Hematopoietic multipotent progenitor cell treated with erythropoietin and hydrocortisone succinate and interleukin-3 and kit ligand, for 15 days (in vitro differentiated cells): ENCODE results near the gene JARID2.

ENCODE experiments used
- DNase-seq: peaks from one replicate; pipeline ENCODE4 v3.0.0-alpha.2; 2015; ENCODE audit warnings: low spot score

The JARID2 gene

DNA sequence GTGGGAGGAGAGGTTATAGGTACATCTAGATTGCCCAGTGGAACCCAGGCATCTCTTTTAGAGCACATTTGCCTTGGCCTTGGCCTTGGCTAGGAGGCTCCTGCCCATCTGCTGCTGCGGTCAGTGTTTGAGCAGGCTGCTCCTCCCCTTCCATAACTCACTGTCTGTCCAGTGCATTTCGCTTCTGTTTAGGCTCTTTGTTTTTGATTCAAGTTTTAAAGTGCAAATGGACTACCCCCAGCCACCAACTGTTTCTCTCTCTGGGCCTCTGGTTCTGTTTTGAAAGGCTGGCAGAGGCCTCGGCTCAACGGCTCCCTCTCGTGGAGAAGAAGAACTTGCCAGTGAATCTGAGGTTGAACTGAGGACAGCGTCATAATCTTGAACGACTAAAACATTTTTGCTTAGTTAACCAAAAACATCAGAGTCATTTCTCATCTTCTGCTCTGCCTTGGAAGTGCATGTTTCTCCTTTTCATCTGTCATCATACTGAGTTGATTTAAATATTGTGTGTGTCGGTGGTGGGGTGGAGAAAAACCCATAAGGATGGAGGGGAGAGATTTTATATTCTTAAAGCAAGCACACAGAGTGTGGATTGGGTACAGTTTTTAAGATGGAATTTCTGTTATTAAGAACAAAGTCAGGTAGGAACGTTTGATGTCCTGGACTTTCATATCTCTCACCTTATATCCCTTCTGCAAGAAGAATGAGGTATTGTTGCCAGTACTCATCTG is 245.6 kb downstream of the JARID2 start:
- DNase-seq = peak; percentile 81

DNA sequence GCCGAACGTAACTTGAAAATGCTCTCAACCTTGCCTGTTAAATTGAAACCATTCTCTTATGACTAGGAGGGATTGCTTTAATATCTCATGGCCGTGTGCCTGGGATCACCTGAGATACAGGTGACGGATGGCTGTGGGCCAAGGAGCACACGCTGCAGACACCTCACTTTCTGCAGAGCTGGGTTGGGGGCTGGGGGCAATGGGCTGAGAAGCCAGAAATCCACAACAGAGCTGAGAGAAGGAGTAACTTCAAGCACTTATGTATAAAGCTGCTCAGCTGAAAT is 246.1 kb downstream of the JARID2 start:
- DNase-seq = no peak

DNA sequence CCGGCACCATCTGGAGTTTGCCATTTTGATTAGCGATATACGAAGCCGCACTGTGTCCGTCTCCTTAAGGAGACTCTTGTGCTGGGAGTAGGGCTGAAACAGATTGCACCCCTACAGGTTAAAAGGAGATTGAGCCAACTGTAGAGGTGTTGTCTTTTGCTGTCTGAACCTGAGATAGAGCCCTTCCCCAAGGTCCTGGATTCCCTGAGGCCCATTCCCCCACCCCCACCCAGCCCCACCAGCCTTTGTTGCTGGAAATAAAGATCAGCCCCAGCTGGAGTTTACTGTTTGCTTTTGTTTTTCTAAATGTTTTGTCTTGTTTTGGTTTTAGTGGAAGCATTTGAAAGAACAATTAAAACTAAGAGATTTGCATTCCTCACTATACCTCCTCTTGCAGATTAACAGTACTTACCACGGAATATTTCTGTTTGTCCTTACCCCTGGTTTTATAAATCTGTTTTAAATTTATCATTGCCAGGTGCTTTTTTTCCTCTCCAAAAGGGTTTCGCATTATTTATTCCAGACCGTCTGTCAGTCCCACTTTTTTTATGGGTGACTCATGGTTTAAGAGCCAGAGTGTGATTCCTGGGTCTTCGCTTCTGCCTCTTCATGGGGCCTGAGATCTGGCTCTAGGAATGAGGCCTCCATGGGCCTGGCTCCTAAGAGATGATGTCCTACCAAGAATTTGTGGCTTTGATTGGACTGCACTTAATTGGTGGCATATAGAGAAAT is 247.7 kb downstream of the JARID2 start:
- no peak for DNase-seq

DNA sequence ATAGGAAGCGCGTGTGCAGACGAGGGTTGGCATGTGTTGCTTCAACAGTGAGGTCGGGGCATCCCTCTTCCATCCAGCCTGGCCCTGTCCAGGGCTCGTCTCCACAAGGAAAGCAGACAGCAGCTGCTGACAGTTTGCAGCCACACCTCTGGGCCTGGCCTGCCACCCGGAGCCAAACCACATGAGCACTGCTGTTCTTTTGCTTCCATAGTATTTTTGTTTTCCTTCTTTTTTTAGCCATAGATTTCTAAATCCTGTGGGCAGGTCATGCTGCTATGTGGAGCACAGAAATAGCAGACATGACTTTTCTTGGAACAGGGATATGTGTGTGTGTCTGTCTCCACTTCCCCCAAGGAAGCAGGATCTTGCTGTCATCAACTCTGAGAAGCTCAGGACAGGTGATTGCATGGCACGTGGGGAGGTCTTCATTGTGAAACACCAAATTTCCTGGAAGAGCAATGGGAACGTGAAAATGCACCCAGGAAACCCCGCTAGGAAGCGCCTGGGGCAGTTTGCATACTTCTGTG is 249.6 kb downstream of the JARID2 start:
- DNase-seq = no peak

DNA sequence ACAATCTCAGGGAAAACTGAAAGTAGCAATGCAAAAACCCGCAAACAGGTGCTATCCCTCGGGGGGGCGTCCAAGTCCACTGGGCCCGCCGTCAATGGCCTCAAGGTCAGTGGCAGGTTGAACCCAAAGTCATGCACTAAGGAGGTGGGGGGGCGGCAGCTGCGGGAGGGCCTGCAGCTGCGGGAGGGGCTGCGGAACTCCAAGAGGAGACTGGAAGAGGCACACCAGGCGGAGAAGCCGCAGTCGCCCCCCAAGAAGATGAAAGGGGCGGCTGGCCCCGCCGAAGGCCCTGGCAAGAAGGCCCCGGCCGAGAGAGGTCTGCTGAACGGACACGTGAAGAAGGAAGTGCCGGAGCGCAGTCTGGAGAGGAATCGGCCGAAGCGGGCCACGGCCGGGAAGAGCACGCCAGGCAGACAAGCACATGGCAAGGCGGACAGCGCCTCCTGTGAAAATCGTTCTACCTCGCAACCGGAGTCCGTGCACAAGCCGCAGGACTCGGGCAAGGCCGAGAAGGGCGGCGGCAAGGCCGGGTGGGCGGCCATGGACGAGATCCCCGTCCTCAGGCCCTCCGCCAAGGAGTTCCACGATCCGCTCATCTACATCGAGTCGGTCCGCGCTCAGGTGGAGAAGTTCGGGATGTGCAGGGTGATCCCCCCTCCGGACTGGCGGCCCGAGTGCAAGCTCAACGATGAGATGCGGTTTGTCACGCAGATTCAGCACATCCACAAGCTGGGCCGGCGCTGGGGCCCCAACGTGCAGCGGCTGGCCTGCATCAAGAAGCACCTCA is 250.7 kb downstream of the JARID2 start:
- no peak for DNase-seq

DNA sequence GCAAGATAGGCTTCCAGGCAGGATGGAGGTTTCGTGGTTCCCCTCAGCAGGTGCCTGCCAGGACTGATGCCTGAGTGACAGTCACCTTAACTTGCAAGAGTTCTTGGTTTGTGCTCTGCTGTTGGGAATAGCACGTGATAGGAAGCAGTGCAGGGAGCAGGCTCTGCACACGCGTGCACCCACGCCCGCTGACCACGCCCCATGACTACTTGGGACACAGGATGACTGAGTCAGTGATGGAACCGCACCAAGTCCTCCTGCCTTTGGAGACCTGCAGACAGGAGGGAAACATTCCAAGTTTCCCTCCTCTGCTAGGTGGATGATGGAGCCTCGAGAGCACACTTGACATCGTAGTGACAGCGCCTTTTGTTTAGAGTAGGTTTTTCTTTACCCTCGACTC is 252.8 kb downstream of the JARID2 start:
- peak; percentile 66 for DNase-seq

DNA sequence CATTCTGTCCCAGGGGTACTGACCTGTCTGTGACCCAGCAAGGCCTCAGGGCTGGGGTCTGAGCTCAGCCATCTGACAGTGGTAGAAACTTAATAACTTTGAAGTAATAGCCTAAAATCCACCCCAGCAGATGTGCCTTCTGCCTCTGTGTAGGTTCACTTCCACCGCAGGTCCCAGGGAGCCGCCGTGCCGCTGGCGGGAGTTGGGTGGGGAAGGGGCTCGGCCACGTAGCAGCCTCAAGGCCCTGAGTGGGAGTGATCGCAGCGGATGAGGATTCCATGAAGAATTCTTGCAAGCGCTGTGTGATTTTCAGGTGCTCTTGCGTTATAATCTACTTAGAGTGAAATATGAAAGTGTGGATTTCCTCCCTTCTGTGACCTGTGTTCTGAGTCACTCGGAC is 253.3 kb downstream of the JARID2 start:
- DNase-seq = no peak

DNA sequence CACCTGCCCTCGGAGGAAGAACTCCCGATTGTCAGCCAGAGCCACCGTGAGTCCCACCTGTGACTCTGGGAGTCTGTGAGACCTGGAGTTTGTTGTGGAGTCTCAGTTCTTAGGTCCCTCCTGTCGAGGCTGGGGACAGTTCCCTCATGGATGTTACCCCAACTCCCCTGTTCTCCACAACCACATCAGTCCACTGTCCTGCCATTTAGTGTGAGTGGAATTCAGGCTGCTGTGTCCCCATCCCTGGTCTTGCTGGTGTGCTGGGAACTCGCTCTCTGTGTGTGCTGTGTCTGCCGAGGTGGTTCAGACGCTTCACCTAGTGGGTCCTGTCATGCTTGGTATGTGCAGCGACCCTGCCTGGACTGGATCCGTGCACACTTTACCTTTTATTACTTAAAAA is 253.7 kb downstream of the JARID2 start:
- DNase-seq = no peak

DNA sequence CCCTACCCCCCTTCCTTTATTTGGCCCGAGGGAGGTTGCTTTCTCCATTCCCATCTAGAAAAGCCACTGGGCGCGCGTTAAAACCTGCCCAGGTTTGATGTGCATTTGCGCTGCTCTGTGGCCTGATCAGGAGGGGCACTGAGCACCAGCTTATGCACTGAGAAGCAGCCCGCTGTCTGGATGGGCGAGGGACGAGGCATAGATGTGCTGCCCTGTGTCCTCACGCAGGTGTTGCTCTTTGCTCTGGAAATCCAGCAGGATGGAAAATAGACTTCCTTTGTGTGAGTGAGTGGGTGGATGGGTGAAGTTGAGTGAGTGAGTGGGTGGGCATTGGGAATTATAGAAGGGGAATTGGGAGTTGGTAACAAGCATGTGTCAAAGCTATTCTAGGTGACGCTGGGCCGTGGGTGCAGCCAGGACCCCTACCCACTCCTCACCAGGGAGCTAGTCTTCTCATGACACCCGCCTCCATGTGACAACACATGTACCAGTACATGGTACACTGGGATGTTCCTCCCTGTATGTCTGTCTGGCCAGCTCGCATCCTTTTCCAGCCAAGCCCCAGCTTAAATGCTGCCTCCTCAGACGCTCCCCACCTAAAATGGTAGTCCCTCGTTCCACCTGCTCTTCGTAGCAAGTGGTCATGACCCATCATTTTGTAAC is 254.3 kb downstream of the JARID2 start:
- DNase-seq = no peak

DNA sequence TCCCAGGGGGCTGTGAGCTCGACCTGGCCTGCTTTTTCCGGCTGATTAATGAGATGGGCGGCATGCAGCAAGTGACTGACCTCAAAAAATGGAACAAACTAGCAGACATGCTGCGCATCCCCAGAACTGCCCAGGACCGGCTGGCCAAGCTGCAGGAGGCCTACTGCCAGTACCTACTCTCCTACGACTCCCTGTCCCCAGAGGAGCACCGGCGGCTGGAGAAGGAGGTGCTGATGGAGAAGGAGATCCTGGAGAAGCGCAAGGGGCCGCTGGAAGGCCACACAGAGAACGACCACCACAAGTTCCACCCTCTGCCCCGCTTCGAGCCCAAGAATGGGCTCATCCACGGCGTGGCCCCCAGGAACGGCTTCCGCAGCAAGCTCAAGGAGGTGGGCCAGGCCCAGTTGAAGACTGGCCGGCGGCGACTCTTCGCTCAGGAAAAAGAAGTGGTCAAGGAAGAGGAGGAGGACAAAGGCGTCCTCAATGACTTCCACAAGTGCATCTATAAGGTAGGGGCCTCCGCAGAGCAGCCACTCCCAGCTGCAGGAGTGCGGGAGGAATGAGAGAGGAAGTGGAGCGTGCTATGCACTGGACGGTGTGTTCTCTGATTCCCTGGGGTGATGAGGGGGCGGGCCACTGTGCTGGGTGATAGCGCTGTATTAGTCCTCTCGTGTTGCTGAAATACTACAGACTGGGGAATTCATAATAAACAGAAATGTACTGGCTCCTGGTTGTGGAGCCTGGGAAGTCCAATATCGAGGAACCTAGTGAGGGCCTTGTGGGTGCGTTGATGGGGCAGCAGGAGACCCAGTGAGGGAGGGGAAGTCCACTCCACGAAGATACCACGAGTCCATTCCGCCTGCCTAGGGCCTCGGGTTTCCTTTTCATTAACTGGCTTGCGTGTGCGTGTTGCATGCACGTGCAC is 255.3 kb downstream of the JARID2 start:
- no peak for DNase-seq

DNA sequence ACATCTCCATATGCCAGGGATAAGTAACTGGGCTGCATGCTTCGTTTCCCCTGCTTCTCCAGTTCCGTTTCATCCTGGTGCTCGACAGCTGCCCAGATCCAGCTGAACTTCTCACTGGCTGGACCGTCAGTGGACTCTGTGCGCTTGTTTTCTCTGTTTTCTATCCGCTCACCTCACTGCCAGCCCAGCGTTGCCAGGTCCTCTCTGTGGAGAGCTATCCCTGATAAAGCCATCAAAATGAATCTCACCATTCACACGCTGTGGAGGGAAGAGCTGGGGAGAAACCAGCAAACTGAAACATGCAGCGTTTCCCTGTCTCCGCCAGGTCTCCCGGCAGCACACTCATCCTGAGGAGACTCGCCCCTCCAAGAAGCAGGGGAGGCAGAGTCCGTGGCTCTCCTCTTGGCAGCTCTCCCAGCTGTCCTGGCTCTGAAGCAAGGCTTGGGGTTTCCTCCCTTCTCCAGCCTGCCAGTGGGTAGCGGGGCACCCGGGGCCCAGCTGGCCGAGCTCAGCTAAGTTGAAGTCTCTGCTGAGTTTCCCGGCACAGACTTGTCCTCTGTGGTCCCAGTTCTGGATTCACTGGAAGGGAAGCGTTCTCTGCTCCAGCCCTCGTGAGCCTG is 256.1 kb downstream of the JARID2 start:
- no peak for DNase-seq

DNA sequence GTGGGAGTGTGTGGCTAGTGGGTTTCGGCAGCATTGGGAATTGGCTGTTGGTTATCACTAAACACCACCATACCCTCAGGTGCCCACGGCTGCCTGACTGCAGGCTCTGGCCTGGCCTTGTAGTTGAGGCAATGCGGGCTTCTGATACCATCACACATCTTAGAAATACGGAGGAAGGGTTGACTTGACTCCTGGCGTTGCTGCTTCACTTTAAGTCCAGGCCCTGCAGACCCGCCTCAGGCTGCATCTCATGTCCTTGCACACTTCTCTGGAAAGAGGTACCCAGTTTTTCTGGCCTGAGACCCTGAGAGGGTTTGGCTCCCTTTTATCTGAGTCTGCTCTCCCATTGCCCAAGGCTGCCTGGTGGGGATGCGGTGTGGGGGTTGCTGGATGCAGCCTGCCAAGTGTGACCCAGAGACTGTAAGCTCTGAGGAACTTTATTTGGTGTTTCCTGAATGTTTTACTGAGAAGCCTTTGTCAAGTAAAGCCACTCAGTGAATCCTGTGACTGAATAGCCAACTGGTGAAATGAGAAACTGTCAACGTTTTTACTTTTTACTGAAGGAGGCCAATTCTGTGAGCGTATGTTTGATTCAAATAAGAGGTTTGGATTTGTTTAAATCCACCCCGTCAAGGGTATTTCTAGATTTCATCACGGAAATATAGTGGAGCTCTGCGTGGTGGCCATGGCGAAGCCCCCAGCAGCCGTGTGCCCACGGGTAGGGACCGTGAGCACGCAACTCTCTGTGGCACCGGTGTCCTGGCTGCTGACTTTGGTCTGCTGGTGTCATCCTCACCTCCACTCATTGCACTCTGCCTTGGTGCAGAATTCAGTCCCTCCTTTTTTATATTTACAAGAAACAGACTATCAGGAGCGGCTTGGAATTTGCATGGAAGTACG is 256.8 kb downstream of the JARID2 start:
- no peak for DNase-seq

DNA sequence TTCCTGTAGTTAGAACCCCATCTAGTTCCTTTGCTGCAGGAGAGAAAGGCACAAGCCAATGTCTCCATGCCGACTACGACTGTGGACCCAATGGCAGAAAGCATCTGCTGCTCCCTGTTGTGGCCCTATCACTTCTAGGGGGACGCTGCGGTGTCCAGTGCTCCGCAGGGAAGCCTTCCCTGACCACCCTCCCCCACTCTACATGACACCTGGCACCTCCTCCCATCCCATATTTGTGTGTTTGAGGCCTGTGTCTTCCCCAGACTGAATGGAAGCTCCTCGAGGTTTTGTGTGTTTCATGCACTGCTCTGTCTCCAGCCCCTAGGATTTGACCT is 257.4 kb downstream of the JARID2 start:
- no peak for DNase-seq

DNA sequence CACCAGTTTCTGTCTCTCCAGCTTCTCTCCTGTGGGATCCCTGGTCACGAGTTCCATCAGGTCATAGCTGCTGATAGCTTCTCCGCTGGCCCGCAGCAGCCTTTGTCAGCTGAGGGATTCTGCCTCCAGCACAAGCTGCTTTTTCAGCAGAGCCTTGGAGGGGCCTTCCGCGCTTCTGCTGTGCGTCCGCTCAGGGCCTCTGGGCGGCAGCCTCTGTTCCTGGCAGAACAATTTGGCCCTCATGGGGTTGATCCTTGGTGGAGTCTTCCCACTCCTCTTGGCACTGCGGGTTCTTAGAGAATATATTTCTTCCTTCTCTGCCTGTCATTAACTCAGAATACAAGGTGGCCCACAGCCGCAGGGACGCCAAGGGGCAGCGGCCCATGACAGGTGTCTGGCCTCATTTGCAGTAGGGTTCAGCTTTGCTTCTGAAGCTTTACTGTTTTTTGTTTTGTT is 258.2 kb downstream of the JARID2 start:
- DNase-seq = no peak

DNA sequence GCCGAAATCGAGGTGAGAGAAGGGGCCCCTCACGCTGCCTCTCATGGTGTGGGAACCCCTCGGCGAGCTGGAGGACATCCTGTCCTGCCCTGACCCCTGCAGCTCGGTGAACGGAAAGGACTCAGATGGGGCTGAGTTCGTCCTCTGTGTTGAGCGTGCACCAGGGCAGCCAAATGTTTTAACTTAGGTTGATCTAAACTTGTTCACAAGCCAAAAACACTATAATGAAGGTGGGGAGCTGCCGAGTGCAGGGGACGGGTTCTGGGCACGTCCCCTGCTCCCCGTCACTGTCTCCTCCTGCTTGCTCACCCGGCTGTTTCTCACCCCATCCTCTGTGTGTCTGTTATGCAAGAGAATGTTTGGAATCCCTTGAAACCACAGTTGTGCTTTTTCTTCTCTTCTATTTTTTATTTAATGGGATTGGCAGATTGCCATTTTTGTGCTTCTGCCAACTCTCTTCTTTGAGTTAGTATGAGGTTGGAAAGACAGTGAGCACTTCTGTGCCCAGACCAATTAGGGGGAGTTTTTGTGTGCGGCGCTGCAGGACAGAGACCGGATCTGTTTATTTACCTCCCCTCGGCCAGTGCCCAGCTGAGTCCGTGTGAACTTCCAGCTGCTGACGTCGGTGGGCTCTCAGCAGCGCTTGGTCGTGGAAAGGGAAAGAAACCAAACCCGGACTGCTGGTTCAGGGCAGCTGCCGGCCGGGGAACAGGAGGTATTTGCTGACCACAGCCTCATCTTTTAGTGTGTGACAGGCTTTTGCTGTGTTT is 258.9 kb downstream of the JARID2 start:
- no peak for DNase-seq

DNA sequence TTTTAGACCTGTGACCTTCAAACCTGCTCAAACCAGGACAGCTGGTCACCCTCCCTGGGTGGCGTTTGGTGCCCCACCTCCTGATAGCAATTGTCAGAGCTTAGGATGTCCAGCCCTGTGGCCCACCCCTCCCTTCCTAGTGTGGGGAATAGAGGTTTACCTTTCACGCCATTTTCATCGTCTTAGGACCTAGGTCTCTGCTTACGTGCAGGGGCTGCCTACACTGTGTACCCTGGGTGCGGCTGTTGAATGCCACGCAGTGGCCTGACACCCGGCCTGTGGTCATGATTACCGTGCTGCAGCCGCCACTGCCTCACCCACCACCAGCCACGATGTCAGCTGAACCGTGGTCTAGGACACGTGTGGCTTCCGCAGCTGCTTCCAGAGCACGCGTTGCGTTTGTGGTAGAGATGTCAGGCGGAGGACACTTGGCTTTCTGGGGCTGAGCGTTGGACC is 259.6 kb downstream of the JARID2 start:
- no peak for DNase-seq

DNA sequence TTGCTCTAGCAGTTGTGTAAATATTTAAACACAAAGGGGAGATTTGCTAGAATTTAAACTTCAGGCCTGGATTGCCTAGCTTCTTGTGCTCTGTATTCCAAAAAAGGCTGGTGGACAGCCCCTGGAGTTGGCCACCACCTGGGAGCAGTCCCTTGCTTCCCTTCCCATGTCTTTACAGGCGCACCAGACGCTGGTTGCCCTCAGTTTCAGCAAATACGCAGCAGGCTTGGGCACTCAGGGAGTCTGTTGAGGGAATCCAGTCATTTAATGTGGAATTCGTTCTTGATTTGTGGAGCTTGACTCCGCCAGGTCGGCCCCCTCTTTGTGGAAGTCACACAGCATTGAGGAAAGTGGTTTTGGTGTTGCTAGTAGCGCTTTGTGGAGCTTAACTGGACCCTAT is 260.2 kb downstream of the JARID2 start:
- no peak for DNase-seq

DNA sequence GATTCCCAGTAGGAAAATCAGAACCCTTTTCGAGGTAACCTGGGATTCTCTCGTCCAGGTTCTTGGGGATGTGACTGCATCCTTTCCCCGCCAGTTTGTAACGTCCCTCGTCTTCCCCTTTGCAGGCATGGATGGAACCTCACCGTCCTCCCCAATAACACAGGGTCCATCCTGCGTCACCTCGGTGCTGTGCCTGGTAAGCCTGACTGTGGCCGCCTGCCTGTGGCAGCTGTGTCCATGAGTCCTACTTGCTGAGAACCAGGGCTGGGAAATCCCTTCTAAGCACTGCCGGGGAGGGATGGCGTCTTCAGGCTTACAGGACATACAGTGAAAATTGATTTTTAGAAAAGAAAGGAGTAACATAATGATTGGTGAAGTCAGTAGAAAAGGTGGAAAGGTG is 261.4 kb downstream of the JARID2 start:
- DNase-seq = no peak

DNA sequence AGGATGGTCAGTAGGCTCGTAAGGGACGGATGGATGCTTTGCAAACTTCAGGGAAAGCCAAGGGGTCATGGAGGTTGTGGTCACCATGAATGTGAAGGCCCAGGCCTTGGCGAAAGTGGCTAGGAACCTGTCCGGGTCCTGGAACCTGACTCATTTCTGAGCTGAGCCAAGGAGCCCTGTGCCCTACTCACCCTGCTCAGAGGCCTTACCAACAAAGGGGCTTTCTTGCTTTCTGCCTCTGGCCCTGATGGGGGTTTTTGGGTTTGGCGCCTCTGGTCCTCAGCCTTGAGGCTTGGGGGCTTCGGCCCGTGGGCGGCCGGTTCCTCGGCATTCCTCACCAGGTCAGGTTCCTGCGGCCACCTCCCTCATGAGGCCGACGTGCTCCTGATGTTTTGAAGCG is 261.9 kb downstream of the JARID2 start:
- no peak for DNase-seq
